ENCODE measurements around the gene CA5B.
"Not testable (repeated sequence)": the region's sequence is repeated elsewhere in the genome, so short reads cannot be mapped to it uniquely, and the experiment has no call there.

The CA5B gene

DNA sequence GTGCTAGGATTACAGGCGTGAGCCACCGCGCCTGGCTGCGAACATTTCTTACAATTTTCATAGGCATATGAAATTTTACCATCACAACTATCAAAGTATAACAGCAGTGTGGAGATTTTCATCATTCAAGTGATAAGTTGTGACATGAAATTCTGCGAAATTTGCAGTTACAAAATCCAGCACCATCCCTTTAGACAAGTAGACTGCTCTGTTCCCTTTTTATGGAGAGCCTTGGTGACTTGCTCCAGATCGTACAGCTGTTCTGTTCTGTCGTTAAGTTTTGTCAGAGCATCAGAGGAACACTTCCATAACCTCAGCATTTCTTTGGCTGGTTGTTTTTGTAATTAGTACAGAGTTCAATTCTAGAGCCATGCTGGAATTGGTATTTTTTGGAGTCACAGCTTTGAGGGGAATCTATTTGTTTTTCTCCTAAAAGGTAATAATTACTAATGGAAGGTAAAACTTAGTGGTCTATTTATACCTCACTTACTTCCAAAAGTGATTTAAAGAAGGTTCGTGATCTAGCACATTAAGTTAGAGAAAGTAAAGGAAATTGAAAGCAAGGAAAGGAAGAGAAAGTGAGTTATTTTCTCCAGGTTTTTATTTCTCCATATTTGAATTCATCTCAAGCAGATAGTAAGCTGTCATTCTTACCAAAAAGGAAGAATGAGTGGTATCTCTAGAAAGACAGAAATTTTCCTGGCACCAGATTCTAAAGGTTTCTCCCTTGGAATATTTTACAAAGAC lies 74.3 kb downstream of the CA5B start:
- no peak for DNase-seq (ENCODE audit: low read depth in 3 of 3, low spot score in 1 of 3)

DNA sequence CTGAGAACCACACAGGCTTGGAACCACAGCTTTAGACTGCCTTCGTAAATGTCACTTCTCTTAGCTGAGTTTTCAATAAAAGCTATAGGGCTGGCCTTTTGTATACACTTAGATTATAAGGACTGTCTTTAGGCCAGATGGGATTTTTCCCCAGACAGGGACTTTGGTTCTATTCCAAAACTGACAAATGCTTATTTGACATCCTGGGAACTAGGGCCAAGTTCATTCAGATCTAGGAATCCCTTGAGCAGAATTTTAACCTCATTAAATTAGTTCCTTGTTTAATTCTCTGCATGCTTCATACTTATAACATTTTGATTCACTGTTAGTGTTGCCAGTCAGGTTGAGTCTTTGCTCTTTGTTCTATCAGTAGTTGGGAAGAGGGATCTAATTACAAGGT lies 75.3 kb downstream of the CA5B start:
- no peak for DNase-seq (ENCODE audit: low read depth in 3 of 3, low spot score in 1 of 3)

DNA sequence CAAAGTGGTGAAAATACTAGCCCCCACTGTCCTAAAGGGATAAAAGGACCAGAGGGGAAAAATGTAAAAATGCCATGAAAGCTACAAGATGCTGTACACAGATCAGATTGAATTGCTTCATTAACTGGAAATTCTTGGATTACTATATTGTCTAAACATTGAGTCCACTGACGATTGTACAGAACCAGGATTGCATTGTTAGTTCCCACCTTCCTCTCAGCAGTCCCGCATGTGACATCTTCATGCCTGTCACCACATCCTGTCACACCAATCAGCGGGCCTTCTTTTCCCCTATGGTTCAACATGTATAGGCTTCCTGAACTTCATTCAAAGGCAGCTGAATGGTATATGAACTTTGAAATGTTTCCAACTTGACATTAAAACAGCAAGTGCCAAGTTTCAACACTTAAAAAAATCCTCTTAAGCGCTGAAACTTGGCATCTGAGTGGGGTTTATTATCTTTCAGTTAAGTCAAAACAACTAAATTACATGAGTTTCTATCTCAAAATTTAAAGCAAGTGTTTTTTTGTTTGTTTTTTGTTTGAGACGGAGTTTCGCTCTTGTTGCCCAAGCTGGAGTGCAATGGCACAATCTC lies 76.8 kb downstream of the CA5B start:
- no peak for DNase-seq (ENCODE audit: low read depth in 3 of 3, low spot score in 1 of 3)

DNA sequence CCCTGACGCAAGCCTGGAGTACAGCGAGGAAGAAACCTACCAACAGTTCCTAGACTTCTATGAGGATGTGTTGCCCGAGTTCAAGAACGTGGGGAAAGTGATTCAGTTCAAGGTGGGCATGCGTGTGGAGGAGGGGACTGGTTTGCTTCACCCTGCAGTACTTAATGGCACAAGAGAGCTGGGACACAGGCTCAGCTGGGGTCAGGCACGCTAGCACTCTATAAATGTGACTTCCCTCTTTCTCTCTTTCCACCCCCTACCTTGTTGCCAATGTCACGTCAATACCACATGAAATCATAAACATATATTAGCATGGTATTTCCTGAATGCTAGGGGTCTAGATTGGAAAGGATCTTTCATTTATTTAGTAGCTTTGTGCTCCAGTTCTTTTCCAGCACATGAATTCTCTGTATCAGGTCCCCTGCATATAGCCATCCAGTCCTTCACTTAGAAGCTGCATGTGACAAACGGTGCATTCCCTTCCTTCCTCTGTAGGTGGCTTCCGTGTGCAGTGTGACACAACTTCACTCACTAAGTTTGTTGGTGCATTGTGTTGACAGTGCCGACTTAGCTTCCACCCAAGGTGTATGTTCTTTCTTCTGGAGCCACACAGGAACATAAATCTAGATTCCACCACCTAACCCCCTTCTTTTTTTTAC lies 77.8 kb downstream of the CA5B start:
- no peak for DNase-seq (ENCODE audit: low read depth in 3 of 3, low spot score in 1 of 3)

DNA sequence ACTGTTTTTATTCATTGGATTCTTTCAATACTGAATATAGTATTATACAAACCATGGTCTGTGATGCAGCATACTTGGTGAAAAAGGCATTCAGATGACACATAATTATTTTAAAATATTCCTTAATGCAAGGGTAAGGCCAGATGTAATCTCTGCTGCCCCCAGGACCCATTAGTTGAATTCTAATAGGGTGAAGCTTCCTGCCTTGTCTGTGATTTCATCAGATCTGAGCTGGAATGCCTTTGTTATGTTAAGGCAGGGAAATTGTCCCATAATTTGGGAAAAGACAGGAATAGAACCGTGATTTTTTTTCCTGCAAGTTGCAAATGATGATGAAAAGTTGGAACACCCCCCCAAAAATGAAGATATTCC lies 78.4 kb downstream of the CA5B start:
- DNase-seq (ENCODE audit: low read depth in 3 of 3, low spot score in 1 of 3): no peak

DNA sequence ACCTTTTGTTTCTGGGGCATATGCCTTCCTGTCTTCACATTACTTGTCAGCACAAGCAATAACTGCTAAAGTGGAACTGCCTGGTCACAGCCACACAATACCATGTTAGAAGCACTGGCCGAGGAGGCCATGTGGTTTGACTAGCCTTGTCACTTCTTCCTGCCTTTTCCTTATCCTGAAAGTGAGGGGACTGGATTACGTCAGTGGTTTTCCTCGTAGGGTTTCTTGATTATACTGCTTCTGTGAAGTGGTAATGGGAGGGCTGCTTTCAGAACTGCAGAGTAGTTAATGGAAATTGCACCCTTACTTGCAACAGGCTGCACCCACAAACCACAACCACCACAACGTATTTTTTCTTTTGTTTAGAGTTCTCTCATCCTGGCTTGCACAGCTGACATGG lies 78.8 kb downstream of the CA5B start:
- DNase-seq (ENCODE audit: low read depth in 3 of 3, low spot score in 1 of 3): no peak

DNA sequence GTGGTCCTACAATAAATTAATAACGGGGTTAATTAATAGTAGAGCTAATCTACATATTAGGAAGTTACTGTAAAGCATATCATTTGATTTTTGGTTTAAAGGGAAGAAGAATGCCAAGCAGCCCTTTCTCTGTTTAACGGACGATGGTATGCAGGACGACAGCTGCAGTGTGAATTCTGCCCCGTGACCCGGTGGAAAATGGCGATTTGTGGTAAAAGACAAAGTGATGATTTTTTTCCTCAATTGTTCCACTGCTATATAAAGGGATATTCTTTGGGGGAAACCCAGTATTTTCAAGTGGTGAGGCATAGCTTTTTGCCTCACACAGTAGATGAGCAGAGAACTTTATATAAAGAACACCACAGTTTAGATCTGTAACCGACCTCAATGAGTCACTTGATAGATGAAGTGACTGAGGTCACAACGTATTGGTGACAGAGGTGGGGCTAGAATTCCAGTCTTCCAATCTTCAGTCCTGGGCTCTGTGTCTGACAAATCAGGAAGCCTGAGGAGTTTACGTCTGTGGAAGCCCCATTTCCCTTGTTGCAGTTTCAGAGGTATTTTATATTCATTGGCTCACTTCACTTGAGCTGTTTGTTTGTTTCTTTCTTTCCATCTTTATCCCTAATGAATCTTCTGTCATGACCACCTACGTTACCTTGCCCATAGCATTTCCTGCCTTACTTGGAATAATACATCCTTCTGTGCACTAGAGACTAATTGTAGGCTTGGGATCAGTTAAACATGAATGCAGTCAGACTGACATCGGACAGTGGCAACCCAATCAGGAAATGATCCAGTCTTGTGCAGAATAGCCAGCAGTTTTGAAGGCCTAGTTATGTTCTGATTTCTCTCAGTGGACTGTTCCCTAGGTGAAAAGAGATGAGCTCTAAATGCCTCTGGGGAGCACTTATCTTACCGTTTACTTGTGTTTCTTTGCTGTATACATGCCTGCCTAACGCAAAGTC lies 82.3 kb downstream of the CA5B start:
- no peak for DNase-seq (ENCODE audit: low read depth in 3 of 3, low spot score in 1 of 3)

DNA sequence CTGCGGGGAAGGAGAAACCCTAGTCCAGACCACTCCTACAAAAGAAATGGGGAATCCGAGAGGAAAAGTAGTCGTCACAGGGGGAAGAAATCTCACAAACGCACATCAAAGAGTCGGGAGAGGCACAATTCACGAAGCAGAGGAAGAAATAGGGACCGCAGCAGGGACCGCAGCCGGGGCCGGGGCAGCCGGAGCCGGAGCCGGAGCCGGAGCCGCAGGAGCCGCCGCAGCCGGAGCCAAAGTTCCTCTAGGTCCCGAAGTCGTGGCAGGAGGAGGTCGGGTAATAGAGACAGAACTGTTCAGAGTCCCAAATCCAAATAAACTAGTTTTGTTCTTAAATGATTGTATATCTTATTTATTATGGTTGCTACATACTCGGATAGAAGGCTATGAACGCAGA lies 84.9 kb downstream of the CA5B start:
- DNase-seq (ENCODE audit: low read depth in 3 of 3, low spot score in 1 of 3): no peak

DNA sequence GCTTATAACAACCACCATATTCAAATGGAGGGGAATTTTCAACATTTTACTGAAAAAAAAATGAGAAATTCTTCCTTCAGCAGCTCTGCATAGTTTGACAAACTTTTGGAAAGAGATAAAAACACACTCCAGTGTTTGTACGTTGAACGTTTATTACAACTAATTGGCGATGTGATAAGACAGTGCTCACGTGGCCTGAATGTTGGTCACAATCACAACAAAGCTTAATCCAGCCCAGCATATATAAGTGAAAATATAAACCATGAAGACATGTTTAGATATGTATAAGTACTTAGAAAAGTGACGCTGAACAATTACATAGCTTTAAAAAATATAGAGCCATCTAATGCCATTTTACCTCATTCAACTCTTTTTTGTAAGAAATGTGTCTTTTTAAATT lies 87.9 kb downstream of the CA5B start:
- DNase-seq (ENCODE audit: low read depth in 3 of 3, low spot score in 1 of 3): no peak

DNA sequence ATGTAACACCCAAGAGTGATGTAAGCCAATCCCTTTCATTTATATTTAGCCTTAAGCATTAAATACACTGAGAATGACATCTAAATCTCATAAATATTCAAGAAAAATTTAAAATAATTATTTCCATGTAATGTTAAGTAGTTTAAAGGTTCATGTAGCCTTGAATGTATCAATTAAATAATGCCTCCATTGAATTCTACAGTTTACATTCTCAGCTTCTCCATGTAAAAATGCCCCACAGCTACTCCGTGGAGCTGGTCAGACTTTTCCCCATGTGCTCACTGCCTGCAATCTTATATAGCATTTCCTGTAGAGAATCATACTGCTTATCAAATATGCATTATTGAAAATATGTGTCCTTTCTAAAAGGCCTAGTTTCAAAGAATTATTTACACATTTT lies 91.1 kb downstream of the CA5B start:
- DNase-seq (ENCODE audit: low read depth in 3 of 3, low spot score in 1 of 3): no peak

DNA sequence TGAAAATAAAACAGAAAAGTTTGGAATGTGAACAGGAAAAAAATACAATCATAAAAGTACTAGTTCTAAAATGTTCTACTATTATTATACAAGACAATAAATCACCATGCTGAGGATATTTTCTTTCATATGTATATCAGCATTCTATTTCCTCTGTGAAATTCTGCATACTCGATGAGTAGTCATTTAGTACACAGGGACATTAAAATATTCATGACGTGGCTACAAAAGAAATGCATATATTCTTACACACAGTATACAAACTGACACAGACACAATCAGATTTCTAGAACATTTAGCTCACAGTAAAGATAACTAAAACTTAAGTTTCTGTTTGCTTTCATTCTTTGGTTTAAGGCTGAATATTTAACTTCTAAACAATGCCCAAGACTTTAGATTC lies 93.3 kb downstream of the CA5B start:
- not testable (repeated sequence) for DNase-seq (ENCODE audit: low read depth in 3 of 3, low spot score in 1 of 3)

DNA sequence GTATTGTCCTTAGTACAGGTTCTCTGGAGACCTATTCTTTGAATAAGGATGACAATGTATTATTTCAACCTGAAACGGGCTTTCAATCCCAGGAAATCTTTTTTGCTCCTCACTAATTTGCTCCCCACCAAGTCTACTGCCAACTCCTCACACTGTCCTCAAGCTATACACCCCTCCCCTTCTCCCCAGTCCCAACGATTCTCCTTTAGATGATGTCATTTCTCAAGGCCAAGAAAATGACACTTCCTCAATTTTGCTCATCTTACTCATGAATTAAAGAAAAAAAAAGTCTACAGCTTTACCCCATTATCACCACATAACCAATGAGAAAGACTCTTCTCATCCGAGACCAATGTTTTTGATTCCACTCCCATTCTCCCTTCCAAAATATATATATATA lies 96.0 kb downstream of the CA5B start:
- no peak for DNase-seq (ENCODE audit: low read depth in 3 of 3, low spot score in 1 of 3)

DNA sequence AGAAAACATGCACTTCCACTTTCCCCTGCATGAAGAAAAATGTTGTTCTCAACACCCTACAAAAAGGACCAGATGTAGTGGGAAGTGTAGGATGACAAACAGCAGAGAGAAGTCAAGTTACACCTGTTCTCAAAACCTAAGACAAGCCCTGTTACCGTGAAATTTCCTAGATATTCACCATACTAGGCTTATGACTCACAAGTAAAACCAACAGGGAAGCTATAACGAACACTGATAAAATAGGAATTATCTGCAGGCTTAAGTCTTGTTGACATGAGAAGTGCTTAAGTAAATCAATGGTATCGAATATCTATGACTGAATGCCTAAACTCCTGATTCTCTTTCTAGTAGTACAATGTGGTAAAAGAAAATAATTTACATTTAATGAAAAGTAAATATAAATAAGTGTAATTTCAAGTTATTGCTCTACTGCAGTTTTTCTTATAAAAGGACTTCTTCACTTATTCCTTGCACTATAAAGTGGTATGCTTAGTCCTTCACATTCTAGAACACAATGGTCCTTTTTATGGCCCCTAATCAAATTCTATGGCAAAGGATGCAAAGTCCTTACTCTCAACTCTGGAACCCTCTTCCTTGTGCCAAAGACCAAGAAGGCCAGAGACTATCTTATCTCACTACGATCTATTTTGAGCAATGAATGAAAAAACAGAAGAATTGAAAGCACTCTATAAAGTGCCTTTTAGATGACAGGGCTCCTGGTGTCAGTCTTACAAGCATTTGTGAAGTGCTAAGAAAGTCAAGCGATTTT lies 96.9 kb downstream of the CA5B start:
- no peak for DNase-seq (ENCODE audit: low read depth in 3 of 3, low spot score in 1 of 3)
